Kidney (tissue), 14 donors: ENCODE measurements around the gene FOLR3. TPM values are rescaled to one million over a fixed set of nuclear protein-coding genes. Genes with fewer than 3 reads are reported as not detected.
A peak's percentile ranks its signal among the peaks of the same experiment; 100 is the strongest.

Source experiments
- DNase-seq, 5 donors: peaks; one replicate each; pipeline ENCODE4 v3.0.0-alpha.2; 2013 to 2020
- FAIRE-seq: peaks from 2 replicates; lab custom pipeline; 2012; peaks lifted over from hg19 to GRCh38; lab: Jason Lieb, UNC
- H3K27ac ChIP-seq, 2 donors: one replicate each; pipeline ENCODE4 v1.7.0; 2013; ENCODE audit warnings: low read depth in 2 of 2, low read length in 2 of 2, inconsistent platforms in 1 of 2
- H3K27me3 ChIP-seq: one replicate; pipeline ENCODE4 v1.7.1; 2013; ENCODE audit warnings: low read length, inconsistent platforms; ENCODE audit not compliant: control insufficient read depth, insufficient read depth
- H3K36me3 ChIP-seq, 3 donors: one replicate each; pipeline versions ENCODE4 v1.7.0 to v1.7.1; 2013; ENCODE audit warnings: low read length in 3 of 3, control low read depth in 1 of 3, inconsistent platforms in 1 of 3; ENCODE audit not compliant: insufficient read depth in 3 of 3, control insufficient read depth in 2 of 3
- H3K4me1 ChIP-seq, 3 donors: one replicate each; pipeline versions ENCODE4 v1.7.0 to v1.7.1; 2013; ENCODE audit warnings: low read length in 3 of 3, inconsistent platforms in 1 of 3, low read depth in 1 of 3; ENCODE audit not compliant: control insufficient read depth in 2 of 3, insufficient read depth in 2 of 3
- H3K4me3 ChIP-seq, 3 donors: one replicate each; pipeline versions ENCODE4 v1.7.0 to v1.8.1; 2013; ENCODE audit warnings: low read length in 3 of 3, control low read depth in 1 of 3, inconsistent platforms in 1 of 3
- H3K9ac ChIP-seq, 3 donors: one replicate each; pipeline versions ENCODE4 v1.7.0 to v1.7.1; 2013; ENCODE audit warnings: low read length in 3 of 3, control low read depth in 1 of 3, inconsistent platforms in 1 of 3
- H3K9me3 ChIP-seq, 3 donors: one replicate each; pipeline versions ENCODE4 v1.7.0 to v1.7.1; 2013; ENCODE audit warnings: low read length in 3 of 3, control low read depth in 1 of 3, inconsistent platforms in 1 of 3; ENCODE audit not compliant: control insufficient read depth in 2 of 3, insufficient read depth in 1 of 3
- CTCF ChIP-seq: IDR thresholded peaks from 3 replicates; pipeline ENCODE4 v1.5.1; 2012; ENCODE audit warnings: mild to moderate bottlenecking, moderate library complexity, borderline replicate concordance; ENCODE audit not compliant: insufficient read depth; ENCODE audit errors: extremely low read depth
- intact Hi-C: fragments of 100-400 bp; cut with DNase I; formaldehyde crosslinking; loops from one replicate; pipeline ENCODE4 v1.11.1; 2022
- polyA plus RNA-seq: library from polyadenylated mRNA; stranded (reverse); fragments of 350-450 nt; fragmentation: Illumina TruSeq; extraction: RNeasy Lipid Tissue Mini Kit (QIAGEN cat#74804); gene quantifications from one replicate; pipeline ENCODE4 v1.2.3, GENCODE V29; 2014; ENCODE audit warnings: low read depth, low replicate concordance; ENCODE audit not compliant: insufficient read depth
- total RNA-seq: library from RNA; stranded (reverse); fragmentation: NEBNext Ultra II Directional; extraction: Animal tissue kit (Norgen Biotek cat#: 25700); gene quantifications from one replicate; pipeline ENCODE4 v1.2.1, GENCODE V29; 2021
- donor health status: control.
- donor health status: control.
- donor health status: control.
- donor health status: control.
- donor health status: control.
- donor health status: DM: yes; HTN: yes; CAD: no.
- donor health status: Normal renal cell carcinoma (clear cell type).

FOLR3 gene
- total and polyA plus RNA-seq, 2 donors from 2014 or later, result 17.5 to 65.0 TPM

DNA sequence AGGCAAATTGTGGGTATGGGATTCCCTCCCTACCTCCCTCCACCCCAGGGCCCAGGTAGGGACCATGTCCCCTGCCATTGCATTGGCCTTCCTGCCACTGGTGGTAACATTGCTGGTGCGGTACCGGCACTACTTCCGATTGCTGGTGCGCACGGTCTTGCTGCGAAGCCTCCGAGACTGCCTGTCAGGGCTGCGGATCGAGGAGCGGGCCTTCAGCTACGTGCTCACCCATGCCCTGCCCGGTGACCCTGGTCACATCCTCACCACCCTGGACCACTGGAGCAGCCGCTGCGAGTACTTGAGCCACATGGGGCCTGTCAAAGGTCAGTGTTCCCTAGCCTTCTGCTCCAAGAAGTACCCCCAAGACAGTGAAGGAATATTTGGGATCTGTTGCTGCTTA is 29.6 kb upstream of the FOLR3 start, which contains the start of gene TOMT:
TOMT (plus strand) TSS at position 37 of the 400 bp plus-strand sequence; CDS start at position 65, 28 bp downstream.
- Histone ChIP-seq H3K4me1 (peaks cover 8 to 14% (median 13%) of the 10 kb centered on the region in 3 donors), H3K27ac (no peak within 1 kb of the TSS), H3K27me3 (no peaks in the 10 kb centered on the region), H3K36me3 (peaks cover 0 to 2% (median 2%) of the 10 kb centered on the region in 3 donors), H3K4me3 (no peak within 1 kb of the TSS), H3K9ac (no peak within 1 kb of the TSS), H3K9me3 (no peaks in the 10 kb centered on the region)
- DNase-seq (no peak), FAIRE-seq (no peak)
- TF ChIP-seq CTCF, result no peak
- intact Hi-C loops, result no loop called here

DNA sequence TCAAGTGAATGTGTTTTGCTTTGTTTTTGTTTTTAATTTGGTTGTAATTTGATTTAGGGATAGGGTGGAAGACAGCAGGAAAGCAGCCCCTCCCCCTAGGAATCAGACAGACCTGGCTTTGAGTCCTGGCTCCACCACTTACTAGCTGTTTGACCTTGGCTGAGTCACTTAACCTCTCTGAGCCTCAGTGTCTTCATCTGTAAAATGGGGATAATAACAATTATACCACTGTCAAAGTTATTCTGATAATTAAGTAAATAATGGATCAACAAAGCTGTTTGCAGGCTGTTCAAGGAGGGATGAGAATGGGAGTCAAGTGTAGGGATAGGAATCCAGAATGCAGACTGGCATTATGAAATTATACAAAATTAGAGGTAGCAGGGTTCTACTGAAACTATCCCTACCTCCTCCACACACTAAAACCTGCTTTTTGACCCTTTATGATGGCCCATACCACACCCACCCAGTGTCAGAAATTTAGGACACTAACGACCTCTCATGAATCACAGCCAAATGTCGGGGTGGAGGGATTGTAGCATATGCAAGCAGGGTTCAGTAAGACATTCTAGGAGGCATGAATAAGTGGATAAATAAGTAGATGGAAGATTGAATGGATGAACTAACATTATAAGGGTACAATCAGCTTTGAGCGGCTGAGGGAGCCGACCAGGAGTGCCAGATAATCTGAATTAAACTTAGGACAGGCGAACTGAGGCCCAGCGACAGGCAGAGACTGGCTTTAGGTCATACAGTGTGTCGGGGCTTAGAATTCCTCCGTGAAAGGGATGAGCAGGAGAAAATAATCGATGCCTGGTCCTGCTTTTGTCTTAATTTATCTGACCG is 24.0 kb upstream of the FOLR3 start:
- no peak for FAIRE-seq
- H3K27me3 ChIP-seq, result no peaks in the 10 kb centered on the region
- H3K36me3 ChIP-seq, result peaks cover 0 to 2% (median 0%) of the 10 kb centered on the region in 3 donors
- peak overlapping the region; percentile 77 to 94 (median 80) for H3K4me3 ChIP-seq
- H3K27ac ChIP-seq, result peak overlapping the region; percentile 94 to 99
- no peaks in the 10 kb centered on the region for H3K9me3 ChIP-seq
- DNase-seq, result peak in 1 of 5 donors; percentile 10
- H3K9ac ChIP-seq, result peak overlapping the region; percentile 51 to 93 (median 93)
- TF ChIP-seq CTCF, result no peak
- H3K4me1 ChIP-seq, result peaks cover 3 to 11% (median 5%) of the 10 kb centered on the region in 3 donors
- intact Hi-C loops, result no loop called here

- H3K27ac ChIP-seq, result peak within 1 kb of the TSS; percentile 95 to 99
- H3K27me3 ChIP-seq, result no peaks in the 10 kb centered on the region
- FAIRE-seq (peak; percentile 99), DNase-seq (peak; percentile 99 to 100 (median 99))
- peaks cover 0 to 2% (median 0%) of the 10 kb centered on the region in 3 donors for H3K36me3 ChIP-seq
- peak within 1 kb of the TSS; percentile 87 to 93 (median 93) for H3K9ac ChIP-seq
- peaks cover 3 to 11% (median 5%) of the 10 kb centered on the region in 3 donors for H3K4me1 ChIP-seq
- H3K4me3 ChIP-seq, result peak within 1 kb of the TSS; percentile 80 to 94 (median 86)
- intact Hi-C loops, result no loop called here
- H3K9me3 ChIP-seq, result no peaks in the 10 kb centered on the region
- TF ChIP-seq CTCF, result peak; percentile 2
Observed at GRCh38 chr11:72112143-72112977, 23.2 kb upstream of the FOLR3 start, which contains the start of gene ANAPC15. Gene ANAPC15 (minus strand): TSS chr11:72112695. CDS start chr11:72111276, 1,419 bp downstream.
